BLaER1 treated with 17β-estradiol and CSF1 and Interleukin-3, amounts not matched to agents 10 nM and 100 nM (cell line): ENCODE measurements around the gene F11R.
"Not testable (repeated sequence)": the region's sequence is repeated elsewhere in the genome, so short reads cannot be mapped to it uniquely, and the experiment has no call there.

ENCODE experiments used
- H3K27ac ChIP-seq, 11 experiments: shearing (Covaris generic); formaldehyde crosslinking; 2 replicates each; pipeline ENCODE4 v1.8.1; 2022
- H3K27me3 ChIP-seq, 11 experiments: shearing (Covaris generic); formaldehyde crosslinking; 2 replicates each; pipeline ENCODE4 v1.8.1; 2022
- H3K36me3 ChIP-seq, 11 experiments: shearing (Covaris generic); formaldehyde crosslinking; 2 replicates each; pipeline ENCODE4 v1.8.1; 2022
- H3K4me1 ChIP-seq, 10 experiments: shearing (Covaris generic); formaldehyde crosslinking; 2 replicates each; pipeline ENCODE4 v1.8.1; 2022
- H3K4me2 ChIP-seq, 11 experiments: shearing (Covaris generic); formaldehyde crosslinking; 2 replicates each; pipeline ENCODE4 v1.8.1; 2022
- H3K4me3 ChIP-seq, 10 experiments: shearing (Covaris generic); formaldehyde crosslinking; 2 replicates each; pipeline ENCODE4 v1.8.1; 2022
- H3K9ac ChIP-seq, 11 experiments: shearing (Covaris generic); formaldehyde crosslinking; 2 replicates each; pipeline ENCODE4 v1.8.1; 2022
- H3K9me3 ChIP-seq, 11 experiments: shearing (Covaris generic); formaldehyde crosslinking; replicated peaks in 1 of 11; 2 replicates each; pipeline ENCODE4 v1.8.1; 2022
- H4K20me1 ChIP-seq, 11 experiments: shearing (Covaris generic); formaldehyde crosslinking; 2 replicates each; pipeline ENCODE4 v1.8.1; 2022
- Cebpa-rat ChIP-seq, 11 experiments: shearing (Covaris generic); IDR thresholded peaks; 2 replicates each; pipeline ENCODE4 v1.8.1; 2022

The F11R gene

GRCh38 chr1:160956966-160957365 is 64.0 kb downstream of the F11R start:
- no peaks in the 10 kb centered on the region for H3K9me3 ChIP-seq
- H3K36me3 ChIP-seq: no peaks in the 10 kb centered on the region
- no peak for TF ChIP-seq Cebpa-rat (IDR thresholded peaks at IDR 0.05)
- no peak overlapping the region for H3K27ac ChIP-seq
- H4K20me1 ChIP-seq: no peaks in the 10 kb centered on the region
- peaks cover 0 to 26% (median 11%) of the 10 kb centered on the region in 10 experiments; a peak in 10 of 20 replicates for H3K4me1 ChIP-seq
- no peak overlapping the region for H3K4me3 ChIP-seq
- peak overlapping the region in 1 of 11 experiments; percentile 15; a peak in 1 of 22 replicates for H3K4me2 ChIP-seq
- no peaks in the 10 kb centered on the region for H3K27me3 ChIP-seq
- no peak overlapping the region for H3K9ac ChIP-seq

DNA sequence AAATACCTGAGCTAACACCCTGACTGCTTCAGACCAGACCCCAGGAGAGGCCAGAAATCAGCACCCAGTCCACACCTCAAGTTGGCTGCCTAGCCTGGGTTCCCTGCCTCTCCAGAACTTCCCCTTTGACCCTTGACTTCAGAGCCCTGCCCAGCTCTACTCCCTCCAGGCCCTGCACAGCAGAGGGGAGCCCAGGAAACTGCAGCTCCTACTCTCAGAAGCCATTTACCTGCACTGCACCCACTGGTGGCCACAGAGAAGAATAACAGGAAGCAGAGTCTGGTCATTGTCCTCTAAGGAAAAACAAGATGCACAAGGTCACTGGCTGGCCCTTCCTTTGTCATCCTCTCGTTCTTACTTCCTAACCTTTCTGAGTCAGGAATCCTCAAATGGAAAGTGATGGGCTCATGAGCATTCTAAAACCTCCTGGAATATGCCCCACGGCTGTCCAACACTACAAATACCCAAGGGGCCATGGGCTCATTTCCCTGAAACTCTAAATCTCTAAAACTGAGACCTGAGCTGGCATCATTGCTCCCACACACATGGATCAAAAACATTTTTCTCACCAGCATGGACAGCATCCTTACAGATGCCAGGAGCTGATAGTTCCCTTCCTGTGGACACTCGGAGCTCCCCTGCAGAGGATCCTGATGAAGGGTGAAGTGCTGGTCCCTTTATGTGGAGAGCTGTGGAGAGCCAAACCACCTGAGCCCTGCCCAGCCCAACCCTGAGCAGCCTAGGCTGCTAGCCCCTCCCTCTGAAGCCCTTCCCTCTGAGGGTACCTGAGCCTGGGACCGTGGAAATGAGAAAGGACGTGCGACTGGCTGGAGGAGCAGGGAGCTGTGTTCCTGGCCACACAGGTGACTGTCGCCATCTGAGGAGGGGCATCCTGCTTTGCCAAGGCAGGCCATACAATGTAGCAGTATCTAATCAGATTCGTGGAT is 66.5 kb downstream of the F11R start, which contains the start of gene ITLN2:
Gene ITLN2, minus strand, starts transcription at position 652 of the 947 bp plus-strand sequence. Its CDS starts 68 bp downstream, at position 584.
- Histone ChIP-seq H3K4me3 (no peak within 1 kb of the TSS), H3K36me3 (no peaks in the 10 kb centered on the region), H3K27me3 (no peaks in the 10 kb centered on the region), H4K20me1 (no peaks in the 10 kb centered on the region), H3K4me1 (peaks cover 0 to 36% (median 21%) of the 10 kb centered on the region in 10 experiments; a peak in 10 of 20 replicates), H3K4me2 (peak within 1 kb of the TSS in 1 of 11 experiments; percentile 10; a peak in 1 of 22 replicates), H3K27ac (no peak within 1 kb of the TSS), H3K9ac (no peak within 1 kb of the TSS; a peak in 1 of 22 replicates), H3K9me3 (no peaks in the 10 kb centered on the region)
- TF ChIP-seq Cebpa-rat (IDR thresholded peaks at IDR 0.05): no peak

GRCh38 chr1:160953030-160953429 is 67.9 kb downstream of the F11R start:
- TF ChIP-seq Cebpa-rat (IDR thresholded peaks at IDR 0.05): no peak
- H3K27ac ChIP-seq: no peak overlapping the region
- peaks cover 0 to 36% (median 21%) of the 10 kb centered on the region in 10 experiments; a peak in 10 of 20 replicates for H3K4me1 ChIP-seq
- no peaks in the 10 kb centered on the region for H3K27me3 ChIP-seq
- H3K4me3 ChIP-seq: no peak overlapping the region
- peaks cover 0 to 5% (median 0%) of the 10 kb centered on the region in 11 experiments; a peak in 2 of 22 replicates for H3K9me3 ChIP-seq
- H3K36me3 ChIP-seq: no peaks in the 10 kb centered on the region
- peak overlapping the region in 3 of 11 experiments; percentile 1 to 31 (median 26); a peak in 3 of 22 replicates for H3K4me2 ChIP-seq
- no peak overlapping the region; a peak in 1 of 22 replicates for H3K9ac ChIP-seq
- no peaks in the 10 kb centered on the region for H4K20me1 ChIP-seq

GRCh38 chr1:160952129-160952510 is 68.8 kb downstream of the F11R start:
- H3K27ac ChIP-seq: no peak overlapping the region
- H3K36me3 ChIP-seq: no peaks in the 10 kb centered on the region

GRCh38 chr1:160951443-160952128 is 69.4 kb downstream of the F11R start:
- Histone ChIP-seq H3K9ac (peak overlapping the region in 1 of 11 experiments; percentile 9; a peak in 1 of 22 replicates), H3K36me3 (no peaks in the 10 kb centered on the region), H3K27me3 (no peaks in the 10 kb centered on the region), H3K9me3 (peaks cover 0 to 5% (median 0%) of the 10 kb centered on the region in 11 experiments; a peak in 2 of 22 replicates), H3K4me2 (peak overlapping the region in 4 of 11 experiments; percentile 1 to 26 (median 22); a peak in 7 of 22 replicates), H4K20me1 (no peaks in the 10 kb centered on the region), H3K27ac (no peak overlapping the region), H3K4me3 (no peak overlapping the region), H3K4me1 (peaks cover 0 to 31% (median 21%) of the 10 kb centered on the region in 10 experiments; a peak in 10 of 20 replicates)
- TF ChIP-seq Cebpa-rat (IDR thresholded peaks at IDR 0.05): no peak

More at GRCh38 chr1:160952129-160952510, 68.8 kb downstream of the F11R start:
- TF ChIP-seq Cebpa-rat (IDR thresholded peaks at IDR 0.05): no peak
- H3K27me3 ChIP-seq: no peaks in the 10 kb centered on the region
- H4K20me1 ChIP-seq: no peaks in the 10 kb centered on the region
- peaks cover 0 to 35% (median 21%) of the 10 kb centered on the region in 10 experiments; a peak in 10 of 20 replicates for H3K4me1 ChIP-seq
- H3K4me2 ChIP-seq: peak overlapping the region in 4 of 11 experiments; percentile 1 to 31 (median 22); a peak in 7 of 22 replicates
- H3K4me3 ChIP-seq: no peak overlapping the region
- peaks cover 0 to 5% (median 0%) of the 10 kb centered on the region in 11 experiments; a peak in 2 of 22 replicates for H3K9me3 ChIP-seq
- peak overlapping the region in 1 of 11 experiments; percentile 9; a peak in 1 of 22 replicates for H3K9ac ChIP-seq

- peaks cover 0 to 31% (median 21%) of the 10 kb centered on the region in 10 experiments; a peak in 10 of 20 replicates for H3K4me1 ChIP-seq
- no peak for TF ChIP-seq Cebpa-rat (IDR thresholded peaks at IDR 0.05)
Observed at GRCh38 chr1:160950657-160951056, 70.3 kb downstream of the F11R start.

DNA sequence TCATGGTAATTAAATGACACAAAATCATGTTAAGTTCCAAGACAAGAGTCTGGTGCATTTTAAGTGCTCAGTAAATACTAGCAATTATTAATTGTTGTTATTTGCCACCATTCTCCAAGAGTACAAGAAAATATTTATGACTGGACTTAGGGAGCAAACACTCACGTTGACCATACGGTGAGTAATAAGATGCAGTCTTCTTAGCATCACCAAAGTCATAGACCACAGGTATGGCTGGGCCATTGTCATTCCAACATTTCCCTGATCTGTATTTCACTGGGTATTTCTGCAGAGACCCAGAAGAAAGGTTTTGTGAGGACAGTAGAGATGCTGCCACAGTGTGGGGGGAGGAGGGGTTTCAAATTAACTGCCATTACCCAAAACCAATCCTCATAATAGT is 71.1 kb downstream of the F11R start:
- no peak overlapping the region for H3K27ac ChIP-seq
- no peak overlapping the region for H3K9ac ChIP-seq

More at GRCh38 chr1:160950657-160951056, 70.3 kb downstream of the F11R start:
- Histone ChIP-seq H3K9ac (no peak overlapping the region), H3K4me2 (no peak overlapping the region), H4K20me1 (no peaks in the 10 kb centered on the region), H3K4me3 (no peak overlapping the region), H3K9me3 (peaks cover 0 to 5% (median 0%) of the 10 kb centered on the region in 11 experiments; a peak in 2 of 22 replicates), H3K27me3 (no peaks in the 10 kb centered on the region), H3K36me3 (no peaks in the 10 kb centered on the region), H3K27ac (no peak overlapping the region)

GRCh38 chr1:160949216-160949880 is 71.6 kb downstream of the F11R start:
- H3K36me3 ChIP-seq, H3K9me3 ChIP-seq, H3K9ac ChIP-seq, H3K4me2 ChIP-seq, H3K27ac ChIP-seq, H3K27me3 ChIP-seq, H4K20me1 ChIP-seq, H3K4me3 ChIP-seq: not testable (repeated sequence)
- peaks cover 0 to 28% (median 21%) of the 10 kb centered on the region in 10 experiments; a peak in 10 of 20 replicates for H3K4me1 ChIP-seq

More for the DNA sequence above, 71.1 kb downstream of the F11R start:
- Histone ChIP-seq H3K9me3 (peaks cover 0 to 5% (median 0%) of the 10 kb centered on the region in 11 experiments; a peak in 2 of 22 replicates), H3K36me3 (no peaks in the 10 kb centered on the region), H3K4me2 (no peak overlapping the region), H3K27me3 (no peaks in the 10 kb centered on the region), H3K4me3 (no peak overlapping the region), H4K20me1 (no peaks in the 10 kb centered on the region), H3K4me1 (peaks cover 0 to 31% (median 21%) of the 10 kb centered on the region in 10 experiments; a peak in 10 of 20 replicates)
- TF ChIP-seq Cebpa-rat (IDR thresholded peaks at IDR 0.05): no peak

- H3K4me1 ChIP-seq: peaks cover 0 to 18% (median 10%) of the 10 kb centered on the region in 10 experiments; a peak in 9 of 20 replicates
- not testable (repeated sequence) for H4K20me1 ChIP-seq, H3K4me2 ChIP-seq, H3K4me3 ChIP-seq, H3K9ac ChIP-seq, H3K36me3 ChIP-seq, H3K9me3 ChIP-seq, H3K27ac ChIP-seq, H3K27me3 ChIP-seq
Observed at GRCh38 chr1:160947174-160947759, 73.7 kb downstream of the F11R start.

GRCh38 chr1:160945881-160946280 is 75.1 kb downstream of the F11R start:
- not testable (repeated sequence) for H3K9me3 ChIP-seq, H3K4me1 ChIP-seq, H4K20me1 ChIP-seq, H3K36me3 ChIP-seq, H3K4me2 ChIP-seq, H3K4me3 ChIP-seq, H3K9ac ChIP-seq, H3K27ac ChIP-seq, H3K27me3 ChIP-seq
